Measurements from ENCODE around the gene FAM120B.
"Not testable (repeated sequence)": the region's sequence is repeated elsewhere in the genome, so short reads cannot be mapped to it uniquely, and the experiment has no call there.

Gene FAM120B

GRCh38 chr6:170347975-170348374 is 41.4 kb downstream of the FAM120B start:
- DNase-seq (ENCODE audit: low spot score): no peak
- no peak for TF ChIP-seq CTCF (IDR thresholded peaks at IDR 0.05; ENCODE audit: extremely low read depth, insufficient read depth, missing control alignments)
- in situ Hi-C loops (cut with MboI; ENCODE audit: low pct_unique_long_range_greater_than_20kb, low sequenced_read_pairs, unreplicated experiment): no loop called here

DNA sequence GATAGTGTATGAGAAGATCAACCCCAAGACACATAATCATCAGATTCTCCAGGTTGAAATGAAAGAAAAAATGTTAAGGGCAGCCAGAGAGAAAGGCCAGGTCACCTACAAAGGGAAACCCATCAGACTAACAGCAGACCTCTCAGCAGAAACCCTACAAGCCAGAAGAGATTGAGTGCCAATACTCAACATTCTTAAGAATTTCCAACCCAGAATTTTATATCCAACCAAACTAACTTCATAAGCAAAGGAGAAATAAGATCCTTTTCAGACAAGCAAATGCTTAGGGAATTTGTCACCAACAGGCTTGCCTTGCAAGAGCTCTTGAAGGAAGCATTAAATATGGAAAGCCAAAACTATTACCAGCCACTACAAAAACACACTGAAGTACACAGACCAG is 44.9 kb downstream of the FAM120B start:
- DNase-seq (ENCODE audit: low spot score); in situ Hi-C loops (cut with MboI; ENCODE audit: low pct_unique_long_range_greater_than_20kb, low sequenced_read_pairs, unreplicated experiment): not testable (repeated sequence)

GRCh38 chr6:170355190-170355589 is 48.6 kb downstream of the FAM120B start:
- in situ Hi-C loops (cut with MboI; ENCODE audit: low pct_unique_long_range_greater_than_20kb, low sequenced_read_pairs, unreplicated experiment); DNase-seq (ENCODE audit: low spot score): not testable (repeated sequence)

GRCh38 chr6:170355661-170356060 is 49.1 kb downstream of the FAM120B start:
- in situ Hi-C loops (cut with MboI; ENCODE audit: low pct_unique_long_range_greater_than_20kb, low sequenced_read_pairs, unreplicated experiment): no loop called here
- DNase-seq (ENCODE audit: low spot score): no peak
- TF ChIP-seq CTCF (IDR thresholded peaks at IDR 0.05; ENCODE audit: extremely low read depth, insufficient read depth, missing control alignments): no peak

GRCh38 chr6:170357812-170358211 is 51.3 kb downstream of the FAM120B start:
- DNase-seq (ENCODE audit: low spot score): no peak
- in situ Hi-C loops (cut with MboI; ENCODE audit: low pct_unique_long_range_greater_than_20kb, low sequenced_read_pairs, unreplicated experiment): no loop called here
- no peak for TF ChIP-seq CTCF (IDR thresholded peaks at IDR 0.05; ENCODE audit: extremely low read depth, insufficient read depth, missing control alignments)

DNA sequence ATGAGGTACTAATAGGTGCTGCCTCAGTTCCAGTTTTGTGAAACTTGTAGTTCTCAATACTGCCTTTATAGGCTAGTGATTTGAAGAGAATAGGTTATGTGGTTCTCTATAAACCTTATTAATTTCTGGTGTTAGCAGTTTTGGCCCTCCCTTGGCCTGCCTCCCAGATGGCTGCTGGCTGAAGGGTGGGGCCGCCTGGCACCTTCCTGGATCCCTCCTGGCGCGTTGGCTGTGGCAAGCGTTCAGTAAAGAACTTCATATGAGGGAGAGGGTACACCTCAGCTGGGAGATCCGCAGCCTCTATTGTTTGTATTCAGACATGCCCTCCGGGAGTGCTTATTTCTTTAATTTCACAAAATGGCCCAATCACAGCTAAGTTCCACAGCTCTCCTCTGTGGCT is 51.9 kb downstream of the FAM120B start:
- no peak for TF ChIP-seq CTCF (IDR thresholded peaks at IDR 0.05; ENCODE audit: extremely low read depth, insufficient read depth, missing control alignments)
- no peak for DNase-seq (ENCODE audit: low spot score)
- in situ Hi-C loops (cut with MboI; ENCODE audit: low pct_unique_long_range_greater_than_20kb, low sequenced_read_pairs, unreplicated experiment): no loop called here

GRCh38 chr6:170360476-170360875 is 53.9 kb downstream of the FAM120B start:
- TF ChIP-seq CTCF (IDR thresholded peaks at IDR 0.05; ENCODE audit: extremely low read depth, insufficient read depth, missing control alignments): no peak
- no peak for DNase-seq (ENCODE audit: low spot score)
- in situ Hi-C loops (cut with MboI; ENCODE audit: low pct_unique_long_range_greater_than_20kb, low sequenced_read_pairs, unreplicated experiment): no loop called here

DNA sequence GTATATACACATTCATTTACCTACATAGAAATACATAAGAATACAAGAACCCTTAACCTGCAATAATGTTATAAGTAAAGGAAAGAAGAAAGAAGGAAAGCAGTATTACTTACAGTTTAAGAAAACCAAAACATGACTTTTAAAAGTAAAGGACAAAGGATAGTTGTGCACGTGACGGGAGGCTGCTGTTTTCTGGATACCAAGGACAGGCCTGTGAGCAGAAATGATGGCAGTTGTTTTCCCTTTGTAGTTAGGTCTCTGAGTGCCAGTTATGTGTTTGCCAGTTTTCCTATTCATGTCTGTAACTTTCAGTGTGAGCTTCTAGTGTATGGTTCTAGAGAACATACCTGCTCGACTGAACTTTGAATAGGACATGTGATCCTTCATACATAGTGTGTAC is 54.8 kb downstream of the FAM120B start:
- DNase-seq (ENCODE audit: low spot score): no peak
- no peak for TF ChIP-seq CTCF (IDR thresholded peaks at IDR 0.05; ENCODE audit: extremely low read depth, insufficient read depth, missing control alignments)
- in situ Hi-C loops (cut with MboI; ENCODE audit: low pct_unique_long_range_greater_than_20kb, low sequenced_read_pairs, unreplicated experiment): no loop called here
